Right renal pelvis (tissue), 4 donors: ENCODE data around the gene TGFB3. TPM values are rescaled to one million over a fixed set of nuclear protein-coding genes. Genes with fewer than 3 reads are reported as not detected.

Experiments
- DNase-seq, 4 donors: peaks; one replicate each; pipeline ENCODE4 v3.0.0-alpha.2; 2013; ENCODE audit warnings: low read depth in 4 of 4, low spot score in 3 of 4, missing footprints in 1 of 4
- polyA plus RNA-seq, 4 donors: library from polyadenylated mRNA; unstranded; fragments of 120-200 nt; gene quantifications; one replicate each; pipeline ENCODE4 v1.2.1, GENCODE V29; 2013; ENCODE audit not compliant: insufficient read length in 4 of 4

TGFB3 gene
- polyA plus RNA-seq, 4 donors = 12.0 to 19.1 (median 15.5) TPM

GRCh38 chr14:75987201-75987970, 5.6 kb upstream of the TGFB3 start:
- DNase-seq = no peak

DNA sequence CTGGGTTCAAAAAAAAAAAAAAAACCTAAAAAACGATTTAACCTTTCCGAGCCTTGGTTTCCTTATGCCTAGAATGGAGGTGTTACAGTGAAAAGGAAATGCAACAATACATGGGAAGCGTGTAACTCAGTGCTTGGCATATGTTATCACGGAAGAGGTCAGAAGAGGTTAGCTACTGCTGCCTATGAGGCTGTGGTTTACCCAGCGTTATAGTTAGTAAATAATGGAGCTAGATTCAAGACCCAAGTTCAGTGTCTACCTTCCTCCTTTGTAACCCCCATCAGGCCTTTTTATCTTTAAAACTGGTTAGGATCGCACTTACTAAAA, 4.6 kb upstream of the TGFB3 start:
- no peak for DNase-seq

DNA sequence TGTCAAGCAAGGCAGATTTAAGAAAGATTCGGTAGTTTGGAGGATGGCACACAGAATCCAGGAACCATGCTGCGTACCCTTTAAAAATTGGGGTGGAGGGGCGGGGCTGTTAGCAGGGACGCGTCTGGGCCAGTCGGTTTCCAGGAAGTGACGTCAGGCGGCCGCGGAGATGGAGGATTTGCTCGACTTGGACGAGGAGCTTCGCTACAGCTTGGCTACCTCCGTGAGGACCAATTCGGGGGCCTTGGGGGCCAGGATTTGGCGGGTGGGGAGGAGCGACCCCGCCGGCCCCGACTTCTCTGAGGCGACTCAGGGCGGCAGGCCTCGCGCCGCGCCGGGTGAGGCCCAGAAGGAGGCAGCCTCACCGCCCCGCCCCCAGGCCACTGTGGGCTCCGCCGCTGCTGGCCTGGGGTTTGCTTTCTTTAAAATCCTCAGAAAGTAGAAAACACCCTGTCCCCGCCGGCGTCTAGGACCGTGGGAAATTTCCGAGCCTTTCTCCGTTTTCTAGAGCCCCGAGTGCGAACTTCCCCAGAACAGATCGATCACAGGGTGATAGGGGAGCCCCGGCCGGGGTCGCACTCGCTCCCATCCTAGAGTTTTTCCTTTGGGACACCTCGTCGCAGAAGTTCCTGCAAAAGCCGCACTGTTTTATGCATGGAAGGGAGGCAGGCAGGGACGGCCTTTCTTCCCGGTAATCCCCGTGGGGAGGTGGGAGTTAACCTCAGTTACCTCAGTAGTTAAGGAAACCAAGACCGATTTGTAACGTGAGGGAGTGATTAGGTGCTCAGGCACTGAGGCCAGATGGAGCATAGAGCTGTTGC, 4.0 kb upstream of the TGFB3 start, which contains the start of gene IFT43:
IFT43 (plus strand) TSS at position 146 of the 821 bp plus-strand sequence; CDS start at position 170, 24 bp downstream.
- peak; percentile 80 to 90 (median 82) for DNase-seq

GRCh38 chr14:75984674-75985073, 2.9 kb upstream of the TGFB3 start:
- DNase-seq = no peak

GRCh38 chr14:75983019-75983358, 1.2 kb upstream of the TGFB3 start:
- DNase-seq = no peak

DNA sequence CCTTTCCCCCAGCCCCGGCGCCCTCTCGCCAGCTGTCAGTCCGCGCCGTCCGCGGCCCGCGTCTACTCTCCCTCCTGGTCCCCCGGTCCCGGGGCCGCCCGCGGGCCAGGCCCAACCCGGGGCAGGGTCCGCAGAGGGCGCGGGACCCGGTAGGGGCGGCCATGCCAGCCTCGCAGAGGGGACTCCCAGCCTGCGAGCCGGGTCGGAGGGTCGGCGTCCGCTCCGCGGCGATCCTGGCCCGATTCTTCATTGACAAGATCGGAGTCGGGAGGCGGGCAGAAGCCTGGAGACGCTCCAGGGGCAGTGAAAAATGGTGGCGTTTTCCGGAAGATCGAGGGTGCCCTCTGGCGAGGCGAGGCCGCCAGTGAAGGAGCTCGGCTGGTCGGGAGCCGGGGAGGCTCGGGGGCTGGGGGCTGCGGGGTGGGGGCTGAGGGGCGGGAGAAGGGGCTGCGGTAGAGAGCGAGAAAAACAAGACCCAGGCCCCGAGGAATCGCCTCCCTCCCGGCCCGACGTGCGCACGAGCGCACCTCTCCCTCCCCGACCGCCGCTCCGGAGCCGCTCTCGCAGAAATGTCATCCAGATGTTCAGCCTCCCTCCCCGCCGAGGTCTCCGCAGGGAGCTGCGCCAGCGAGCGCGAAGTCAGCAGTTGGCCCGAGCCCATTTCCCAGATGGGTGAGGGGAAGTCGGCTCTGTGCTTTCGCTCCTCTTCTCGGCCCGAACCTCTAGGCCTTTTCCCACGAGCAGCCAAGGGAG, 647 bp upstream of the TGFB3 start:
- peak; percentile 67 to 76 (median 71) for DNase-seq

DNA sequence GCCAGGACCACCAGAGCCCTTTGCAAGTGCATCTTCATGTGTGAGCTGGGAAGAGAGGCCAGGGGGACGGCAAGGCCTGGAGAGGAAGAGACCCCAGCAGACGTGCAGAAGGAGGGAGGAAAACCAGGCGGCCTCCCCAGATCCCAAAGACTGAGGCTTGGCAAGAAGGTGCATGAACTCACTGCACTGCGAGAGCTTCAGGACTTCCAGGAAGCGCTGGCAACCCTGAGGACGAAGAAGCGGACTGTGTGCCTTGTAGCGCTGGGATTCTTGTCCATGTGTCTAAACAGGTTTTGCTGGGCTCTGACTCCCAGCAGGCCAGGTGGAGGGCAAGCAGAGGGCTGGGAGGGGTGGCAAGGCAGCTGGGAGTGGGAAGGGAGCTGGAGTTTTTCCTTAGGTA, 939 bp downstream of the TGFB3 start:
- DNase-seq = no peak

DNA sequence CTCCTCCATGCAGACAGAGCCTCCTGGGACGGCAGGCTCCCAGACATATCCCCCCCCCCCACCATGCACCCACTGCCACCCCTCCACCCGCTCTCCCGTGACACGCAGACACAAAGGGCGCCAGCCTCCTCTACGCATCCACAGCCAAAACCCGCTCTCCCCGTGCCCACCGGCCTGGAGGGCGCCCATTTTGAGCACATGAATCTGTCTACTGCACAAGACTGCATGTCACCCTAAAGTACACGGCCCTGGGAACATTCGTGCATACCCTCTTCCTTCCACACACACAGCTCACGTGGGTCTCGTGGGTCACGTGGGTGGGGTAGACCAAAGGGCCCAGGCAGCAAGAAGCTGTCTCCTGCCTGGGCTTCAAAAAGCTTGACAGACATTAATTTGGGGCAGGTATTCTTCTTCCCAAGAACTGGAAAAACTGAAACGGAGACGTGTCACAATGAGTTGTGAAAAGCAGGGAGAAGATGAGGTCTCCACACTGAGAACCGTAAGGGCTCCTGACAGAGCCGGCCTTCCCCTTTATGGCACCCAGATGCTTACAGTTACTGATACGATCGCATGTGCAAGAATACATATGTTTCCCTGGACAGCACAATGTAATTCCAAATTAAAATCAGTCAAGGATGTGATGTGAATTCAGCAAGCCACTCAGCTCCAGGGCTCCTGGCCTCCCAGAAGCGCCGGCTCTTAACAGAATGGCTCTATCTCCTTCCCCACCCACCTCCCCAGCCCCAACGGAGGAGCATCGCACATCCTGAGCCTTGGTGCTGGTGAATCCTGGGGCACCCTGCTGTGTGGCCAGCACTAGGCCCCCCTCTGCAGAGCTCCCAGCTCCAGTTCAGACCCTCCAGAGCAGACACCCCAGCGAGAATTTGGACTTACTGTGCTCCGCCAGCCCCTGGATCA, 1.9 kb downstream of the TGFB3 start:
- DNase-seq = no peak

DNA sequence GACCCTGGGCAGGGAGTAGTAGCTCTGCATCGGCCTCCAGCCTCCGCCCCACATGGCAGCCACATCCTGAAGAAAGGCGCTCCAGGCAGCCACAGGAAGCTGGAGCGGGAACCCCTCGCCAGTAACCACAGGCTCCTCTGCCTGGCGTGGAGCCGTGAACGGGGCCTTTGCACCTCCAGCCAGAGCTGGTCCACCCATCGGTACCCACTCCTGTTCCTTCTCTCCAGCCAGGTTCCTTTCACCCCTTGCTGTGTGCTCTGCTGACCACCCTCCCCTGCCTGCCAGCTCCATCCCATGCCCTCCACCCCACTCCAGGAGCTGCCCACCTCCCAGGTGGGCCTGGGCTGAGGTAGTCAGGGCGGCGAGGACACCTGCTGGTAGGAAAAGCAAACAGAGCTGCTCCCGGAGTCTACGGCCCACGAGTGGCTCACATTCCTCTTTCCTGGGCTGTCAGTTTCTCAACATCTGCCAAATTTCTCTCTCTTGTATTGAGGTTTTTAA, 2.7 kb downstream of the TGFB3 start:
- no peak for DNase-seq

DNA sequence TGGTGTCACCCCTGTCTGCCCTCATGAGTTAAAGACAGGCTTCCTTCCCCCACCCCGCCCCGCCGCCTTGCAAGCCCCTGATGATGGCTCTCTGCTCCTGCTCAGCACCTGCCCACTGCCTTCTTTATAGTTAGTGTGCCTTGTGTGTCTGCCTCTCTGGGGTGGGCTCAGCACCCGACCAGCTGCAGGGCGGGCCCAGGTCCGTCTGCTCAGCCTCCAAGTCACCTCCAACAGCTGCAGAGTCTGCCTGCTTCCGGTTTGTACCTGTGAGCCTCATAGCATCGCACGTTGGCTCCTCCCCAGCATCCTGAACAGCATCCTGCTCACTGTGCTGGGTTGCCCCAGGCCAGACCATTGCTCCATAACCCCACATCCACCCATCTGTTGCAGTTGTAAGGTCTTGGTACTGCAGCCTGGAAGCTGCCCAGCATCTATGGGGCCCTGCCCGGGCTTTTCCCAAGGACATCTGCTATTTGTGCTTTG, 3.5 kb downstream of the TGFB3 start:
- no peak for DNase-seq

- no peak for DNase-seq
Observed at GRCh38 chr14:75977582-75977943, 4.2 kb downstream of the TGFB3 start.

GRCh38 chr14:75976826-75977581, 4.8 kb downstream of the TGFB3 start:
- no peak for DNase-seq

GRCh38 chr14:75972801-75973421, 8.9 kb downstream of the TGFB3 start:
- DNase-seq = no peak

DNA sequence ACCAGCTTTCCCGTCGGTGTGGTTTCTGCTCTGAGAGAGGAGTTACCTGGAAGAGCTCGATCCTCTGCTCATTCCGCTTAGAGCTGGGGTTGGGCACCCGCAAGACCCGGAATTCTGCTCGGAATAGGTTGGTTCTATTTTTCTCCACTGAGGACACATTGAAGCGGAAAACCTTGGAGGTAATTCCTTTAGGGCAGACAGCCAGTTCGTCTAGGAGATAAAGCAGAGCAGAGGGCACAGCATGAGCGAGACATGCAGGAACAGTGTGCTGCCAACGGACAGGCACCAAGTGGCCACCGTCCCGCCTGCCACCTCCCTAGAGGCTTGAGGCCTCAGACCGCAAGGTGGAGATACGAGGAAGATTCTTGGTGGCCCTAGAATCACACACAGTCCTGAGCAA, 10.3 kb downstream of the TGFB3 start:
- DNase-seq = no peak

DNA sequence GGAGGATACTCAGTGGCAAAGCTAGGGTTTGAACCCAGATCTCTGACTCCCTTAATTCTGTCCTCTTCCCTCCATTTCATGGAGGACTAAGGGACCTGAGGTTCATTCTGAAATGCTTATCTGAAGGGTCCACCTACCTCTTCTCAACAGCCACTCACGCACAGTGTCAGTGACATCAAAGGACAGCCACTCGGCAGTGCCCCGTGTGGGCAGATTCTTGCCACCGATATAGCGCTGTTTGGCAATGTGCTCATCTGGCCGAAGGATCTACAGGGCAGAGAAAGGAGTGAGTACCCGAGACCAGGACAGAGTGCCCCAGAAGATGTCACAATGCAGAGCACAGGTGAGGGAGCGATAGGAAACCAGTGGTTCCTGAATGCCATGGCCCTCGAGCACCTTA, 10.8 kb downstream of the TGFB3 start:
- DNase-seq = no peak

- DNase-seq = no peak
Observed at GRCh38 chr14:75969891-75970290, 11.9 kb downstream of the TGFB3 start.

GRCh38 chr14:75969126-75969525, 12.7 kb downstream of the TGFB3 start:
- no peak for DNase-seq

- DNase-seq = no peak
Observed at GRCh38 chr14:75968456-75968855, 13.3 kb downstream of the TGFB3 start.

GRCh38 chr14:75967866-75968265, 13.9 kb downstream of the TGFB3 start:
- DNase-seq = no peak
